SK-N-SH (cell line): ENCODE measurements around the gene PRKCH. TPM values are rescaled to one million over a fixed set of nuclear protein-coding genes. Genes with fewer than 3 reads are reported as not detected.

Experiments
- CTCF ChIA-PET: fragments of 300-600, 350-600 bp; formaldehyde crosslinking; extraction: SDS; loops from one replicate; lab custom pipeline; 2021; lab: Yijun Ruan, JAX
- POLR2A ChIA-PET: fragments of 350-600 bp; sonication (Branson Sonifier 250); formaldehyde crosslinking; extraction: SDS; loops from one replicate; lab custom pipeline; 2020; ENCODE audit warnings: antibody characterized with exemption, inconsistent platforms; lab: Yijun Ruan, JAX
- DNase-seq: peaks from one replicate; pipeline ENCODE4 v3.0.0; 2012
- H2AFZ ChIP-seq: fragments of 200-600 bp; sonication (generic); 2 replicates; pipeline ENCODE4 v1.8.1; 2016; ENCODE audit warnings: antibody characterized with exemption, mild to moderate bottlenecking, low read depth
- H3F3A ChIP-seq: fragments of 200-600 bp; sonication (generic); replicated peaks from 2 replicates; pipeline ENCODE3; 2016; ENCODE audit warnings: antibody characterized with exemption, mild to moderate bottlenecking; ENCODE audit not compliant: insufficient read depth
- H3K27ac ChIP-seq, 2 experiments: fragments of 200-500 bp in 1 of 2; fragments of 200-600 bp in 1 of 2; sonication (Bioruptor generic) in 1 of 2; sonication (generic), shearing (Covaris generic) in 1 of 2; 2 replicates each; pipeline versions ENCODE4 v1.5.1 to v1.6.1; 2014 to 2016; ENCODE audit warnings: low read depth in 2 of 2, inconsistent platforms in 1 of 2, low read length in 1 of 2, mild to moderate bottlenecking in 1 of 2, mixed read lengths in 1 of 2
- H3K27me3 ChIP-seq: fragments of 200-600 bp; sonication (generic), shearing (Covaris generic); 2 replicates; pipeline ENCODE4 v1.6.1; 2016; ENCODE audit warnings: mixed run types; ENCODE audit not compliant: insufficient read depth
- H3K36me3 ChIP-seq, 2 experiments: fragments of 200-500 bp in 1 of 2; fragments of 200-600 bp in 1 of 2; sonication (Bioruptor generic) in 1 of 2; sonication (generic) in 1 of 2; replicated peaks in 1 of 2; 2 replicates each; pipeline versions ENCODE3 to v1.5.1; 2014 to 2016; ENCODE audit warnings: low read length in 1 of 2, mild to moderate bottlenecking in 1 of 2; ENCODE audit not compliant: insufficient read depth in 2 of 2, control insufficient read depth in 1 of 2
- H3K4me1 ChIP-seq, 2 experiments: fragments of 200-500 bp in 1 of 2; fragments of 200-600 bp in 1 of 2; sonication (Bioruptor generic) in 1 of 2; sonication (generic), shearing (Covaris generic) in 1 of 2; 2 replicates each; pipeline versions ENCODE4 v1.5.1 to v1.6.1; 2014 to 2016; ENCODE audit warnings: low read depth in 1 of 2, low read length in 1 of 2, mixed run types in 1 of 2; ENCODE audit not compliant: insufficient read depth in 2 of 2, control insufficient read depth in 1 of 2
- H3K4me2 ChIP-seq: fragments of 200-600 bp; sonication (generic), shearing (Covaris generic); 2 replicates; pipeline ENCODE4 v1.6.1; 2017; ENCODE audit warnings: mixed run types
- H3K4me3 ChIP-seq, 2 experiments: fragments of 200-500 bp in 1 of 2; fragments of 200-600 bp in 1 of 2; sonication (Bioruptor generic) in 1 of 2; sonication (generic), shearing (Covaris generic) in 1 of 2; 2 replicates each; pipeline versions ENCODE4 v1.5.1 to v1.8.1; 2014 to 2016; ENCODE audit warnings: low read depth in 2 of 2, inconsistent platforms in 1 of 2, low read length in 1 of 2, mild to moderate bottlenecking in 1 of 2, mixed read lengths in 1 of 2, moderate library complexity in 1 of 2
- H3K79me2 ChIP-seq: fragments of 200-600 bp; sonication (generic); 2 replicates; pipeline ENCODE4 v1.8.1; 2017; ENCODE audit warnings: mild to moderate bottlenecking; ENCODE audit not compliant: insufficient read depth
- H3K9ac ChIP-seq: fragments of 200-600 bp; sonication (generic); 2 replicates; pipeline ENCODE4 v1.6.1; 2017; ENCODE audit warnings: mixed run types
- H3K9me2 ChIP-seq: fragments of 200-600 bp; sonication (generic); 2 replicates; pipeline ENCODE4 v1.6.1; 2017; ENCODE audit warnings: mixed run types
- H3K9me3 ChIP-seq: fragments of 200-600 bp; sonication (generic); 2 replicates; pipeline ENCODE4 v1.6.1; 2017; ENCODE audit warnings: mixed run types, mild to moderate bottlenecking, moderate library complexity
- H4K20me1 ChIP-seq: fragments of 200-600 bp; sonication (generic); 2 replicates; pipeline ENCODE4 v1.6.1; 2017; ENCODE audit warnings: mild to moderate bottlenecking, mixed run types; ENCODE audit not compliant: insufficient read depth
- CTCF ChIP-seq: fragments of 200-600 bp; sonication (generic); IDR thresholded peaks from 2 replicates; pipeline ENCODE4 v1.6.1; 2017; ENCODE audit warnings: antibody characterized with exemption, mild to moderate bottlenecking, moderate library complexity
- ELF1 ChIP-seq: IDR thresholded peaks from 2 replicates; pipeline ENCODE4 v1.4.0; 2012
- FOXM1 ChIP-seq: IDR thresholded peaks from 2 replicates; pipeline ENCODE4 v1.4.0; 2012; ENCODE audit warnings: low read depth, mild to moderate bottlenecking
- JUND ChIP-seq: IDR thresholded peaks from 2 replicates; pipeline ENCODE4 v1.4.0; 2012
- MAX ChIP-seq: IDR thresholded peaks from 2 replicates; pipeline ENCODE4 v1.4.0; 2012; ENCODE audit warnings: low read depth
- POLR2AphosphoS5 ChIP-seq: IDR thresholded peaks from 2 replicates; pipeline ENCODE4 v1.6.1; 2012; ENCODE audit warnings: low read depth, low read length
- RCOR1 ChIP-seq: fragments of 150-350 bp; IDR thresholded peaks from 2 replicates; pipeline ENCODE4 v1.6.1; 2017; ENCODE audit warnings: antibody characterized with exemption, low read length
- REST ChIP-seq: IDR thresholded peaks from 2 replicates; pipeline ENCODE4 v1.6.1; 2012; ENCODE audit warnings: mild to moderate bottlenecking, low read depth, low read length, moderate library complexity
- RFX5 ChIP-seq: IDR thresholded peaks from 2 replicates; pipeline ENCODE4 v1.6.1; 2012; ENCODE audit warnings: mild to moderate bottlenecking, improper control_type of control experiment, low read length
- RXRA ChIP-seq: IDR thresholded peaks from 2 replicates; pipeline ENCODE4 v1.4.0; 2012; ENCODE audit warnings: low read depth, mild to moderate bottlenecking, borderline replicate concordance
- SMC3 ChIP-seq: IDR thresholded peaks from 2 replicates; pipeline ENCODE4 v1.6.1; 2012; ENCODE audit warnings: low read depth, low read length, improper control_type of control experiment
- YY1 ChIP-seq: IDR thresholded peaks from 2 replicates; pipeline ENCODE4 v1.4.0; 2012; ENCODE audit warnings: low read depth, mild to moderate bottlenecking
- WGBS: methylation state at CpG from one replicate; pipeline ENCODE4 v1.1.6; 2017; ENCODE audit warnings: low lambda C conversion rate; 5-methylcytosine and 5-hydroxymethylcytosine counted together
- polyA plus RNA-seq, 3 experiments: library from polyadenylated mRNA; depleted of rRNA; stranded (reverse); fragments of >200 nt; gene quantifications; 2 replicates each; pipeline ENCODE4 v1.2.3, GENCODE V29; 2012

Gene PRKCH
- polyA plus RNA-seq, 1 of the 3 experiments (the other 2 are of a cell fraction) = 4.2 TPM

GRCh38 chr14:61478971-61479473, 157.6 kb downstream of the PRKCH start (continued):
- no peak for TF ChIP-seq REST
- no peak for TF ChIP-seq RFX5

- Histone ChIP-seq H3K36me3 (no peaks in the 10 kb centered on the region), H2AFZ (no peak overlapping the region), H4K20me1 (no peaks in the 10 kb centered on the region), H3K9me3 (no peaks in the 10 kb centered on the region), H3K79me2 (no peaks in the 10 kb centered on the region), H3K4me3 (no peak overlapping the region), H3K9ac (no peak overlapping the region), H3F3A (peaks cover 2% of the 10 kb centered on the region), H3K27me3 (no peaks in the 10 kb centered on the region), H3K4me1 (peaks cover 0 to 60% of the 10 kb centered on the region in 2 experiments; a peak in 2 of 4 replicates), H3K27ac (peak overlapping the region in 1 of 2 experiments; percentile 56; a peak in 2 of 4 replicates), H3K9me2 (no peaks in the 10 kb centered on the region), H3K4me2 (no peak overlapping the region)
- WGBS = 100% methylated on average over 3 of the region's 3 CpGs
- no peak for TF ChIP-seq ELF1
- ChIA-PET POLR2A (no interaction called here), CTCF (interaction anchor here (1.1 to 2.7 kb wide), 6 partner anchors 8 to 358 kb away, joined by 3 to 6 read pairs (median 5); no protein-coding TSS in a partner anchor)
- DNase-seq = no peak
Measured at GRCh38 chr14:61479746-61480502, 158.5 kb downstream of the PRKCH start.

- ChIA-PET POLR2A (interaction anchor here (0.8 to 1.0 kb wide), 2 partner anchors 9 to 214 kb away, joined by 3 to 6 read pairs; partner anchors contain the start of gene HIF1A), CTCF (interaction anchor here (0.8 to 2.7 kb wide), 5 partner anchors 9 to 357 kb away, joined by 3 to 6 read pairs (median 3); no protein-coding TSS in a partner anchor)
- Histone ChIP-seq H3K27ac (peak overlapping the region in 1 of 2 experiments; percentile 56; a peak in 1 of 4 replicates), H2AFZ (no peak overlapping the region), H3K36me3 (no peaks in the 10 kb centered on the region), H3K9me3 (no peaks in the 10 kb centered on the region), H3K4me3 (no peak overlapping the region), H3K79me2 (no peaks in the 10 kb centered on the region), H3K27me3 (no peaks in the 10 kb centered on the region), H3K4me2 (no peak overlapping the region), H4K20me1 (no peaks in the 10 kb centered on the region), H3F3A (no peaks in the 10 kb centered on the region), H3K4me1 (peaks cover 0 to 65% of the 10 kb centered on the region in 2 experiments; a peak in 2 of 4 replicates), H3K9me2 (no peaks in the 10 kb centered on the region), H3K9ac (no peak overlapping the region)
- TF ChIP-seq POLR2AphosphoS5 (no peak), JUND (no peak), RXRA (no peak), SMC3 (no peak), MAX (no peak), FOXM1 (no peak), CTCF (no peak), YY1 (no peak), RCOR1 (no peak)
- no peak for DNase-seq
- 90% methylated on average over 8 of the region's 8 CpGs for WGBS
Measured at GRCh38 chr14:61480704-61481285, 159.4 kb downstream of the PRKCH start.
